H9 (cell line): ENCODE data around the gene FGF16. TPM values are rescaled to one million over a fixed set of nuclear protein-coding genes. Genes with fewer than 3 reads are reported as not detected.

Source experiments
- DNase-seq: peaks from one replicate; pipeline ENCODE4 v3.0.0-alpha.2; 2017
- H2AFZ ChIP-seq: one replicate; pipeline ENCODE4 v1.6.1; 2013; ENCODE audit warnings: mild to moderate bottlenecking, low read length, control low read depth, moderate library complexity
- H2AK5ac ChIP-seq: 2 replicates; pipeline ENCODE4 v1.6.1; 2013; ENCODE audit warnings: low read length, control low read depth, mixed read lengths; ENCODE audit not compliant: insufficient read length
- H2BK120ac ChIP-seq: one replicate; pipeline ENCODE4 v1.6.1; 2013; ENCODE audit warnings: low read depth, mild to moderate bottlenecking, low read length, control low read depth, inconsistent platforms; ENCODE audit not compliant: poor library complexity, severe bottlenecking
- H2BK12ac ChIP-seq: 2 replicates; pipeline ENCODE4 v1.6.1; 2013; ENCODE audit warnings: low read length, control low read depth, mixed read lengths, low read depth; ENCODE audit not compliant: insufficient read length
- H2BK15ac ChIP-seq: 2 replicates; pipeline ENCODE4 v1.6.1; 2013; ENCODE audit warnings: low read depth, low read length, control low read depth
- H2BK20ac ChIP-seq: one replicate; pipeline ENCODE4 v1.6.1; 2013; ENCODE audit warnings: low read depth, mild to moderate bottlenecking, low read length, control low read depth, inconsistent platforms; ENCODE audit not compliant: poor library complexity, severe bottlenecking
- H2BK5ac ChIP-seq: 2 replicates; pipeline ENCODE4 v1.6.1; 2013; ENCODE audit warnings: low read length, control low read depth, mixed read lengths; ENCODE audit not compliant: insufficient read length
- H3K14ac ChIP-seq: 2 replicates; pipeline ENCODE4 v1.6.1; 2013; ENCODE audit warnings: low read length, control low read depth; ENCODE audit not compliant: insufficient read depth
- H3K18ac ChIP-seq: 2 replicates; pipeline ENCODE4 v1.6.1; 2013; ENCODE audit warnings: low read depth, mild to moderate bottlenecking, mixed read lengths, low read length, control low read depth; ENCODE audit not compliant: insufficient read length
- H3K23ac ChIP-seq: 2 replicates; pipeline ENCODE4 v1.6.1; 2013; ENCODE audit warnings: low read length, control low read depth, mixed read lengths, low read depth; ENCODE audit not compliant: insufficient read length
- H3K23me2 ChIP-seq: 2 replicates; pipeline ENCODE4 v1.6.1; 2013; ENCODE audit warnings: low read depth, mild to moderate bottlenecking, mixed read lengths, low read length, control low read depth; ENCODE audit not compliant: insufficient read length, poor library complexity, severe bottlenecking
- H3K27ac ChIP-seq: 2 replicates; pipeline ENCODE4 v1.5.1; 2013; ENCODE audit warnings: low read length, control low read depth, mixed read lengths, low read depth; ENCODE audit not compliant: insufficient read length
- H3K27me3 ChIP-seq: 2 replicates; pipeline ENCODE4 v1.6.1; 2013; ENCODE audit warnings: low read length, control low read depth, inconsistent platforms; ENCODE audit not compliant: insufficient read depth
- H3K4ac ChIP-seq: 2 replicates; pipeline ENCODE4 v1.6.1; 2013; ENCODE audit warnings: low read depth, mild to moderate bottlenecking, control low read depth, inconsistent platforms, low read length, moderate library complexity
- H3K4me1 ChIP-seq: 2 replicates; pipeline ENCODE4 v1.6.1; 2013; ENCODE audit warnings: low read length, control low read depth, inconsistent platforms; ENCODE audit not compliant: insufficient read depth
- H3K4me2 ChIP-seq: 2 replicates; pipeline ENCODE4 v1.6.1; 2013; ENCODE audit warnings: low read length, control low read depth, mixed read lengths; ENCODE audit not compliant: insufficient read length, insufficient read depth
- H3K56ac ChIP-seq: 2 replicates; pipeline ENCODE4 v1.6.1; 2013; ENCODE audit warnings: low read depth, mild to moderate bottlenecking, mixed read lengths, low read length, control low read depth; ENCODE audit not compliant: insufficient read length
- H3K79me1 ChIP-seq: 2 replicates; pipeline ENCODE4 v1.6.1; 2013; ENCODE audit warnings: low read depth, mild to moderate bottlenecking, moderate library complexity, low read length, control low read depth, inconsistent platforms; ENCODE audit not compliant: insufficient read depth, poor library complexity, severe bottlenecking
- H3K79me2 ChIP-seq: 2 replicates; pipeline ENCODE4 v1.6.1; 2013; ENCODE audit warnings: low read length, control low read depth, inconsistent platforms; ENCODE audit not compliant: insufficient read depth
- H3K9ac ChIP-seq: 2 replicates; pipeline ENCODE4 v1.6.1; 2013; ENCODE audit warnings: low read length, control low read depth, mixed read lengths; ENCODE audit not compliant: insufficient read length; ENCODE audit errors: extremely low read depth
- H3K9me3 ChIP-seq: one replicate; pipeline ENCODE4 v1.6.1; 2013; ENCODE audit warnings: low read depth, low read length, inconsistent platforms; ENCODE audit not compliant: control insufficient read depth
- H3T11ph ChIP-seq: one replicate; pipeline ENCODE4 v1.6.1; 2013; ENCODE audit warnings: mild to moderate bottlenecking, low read length, control low read depth, inconsistent platforms
- H4K20me1 ChIP-seq: one replicate; pipeline ENCODE4 v1.6.1; 2013; ENCODE audit not compliant: control insufficient read depth, insufficient read length, insufficient read depth
- H4K5ac ChIP-seq: 2 replicates; pipeline ENCODE4 v1.6.1; 2013; ENCODE audit warnings: low read depth, mild to moderate bottlenecking, mixed read lengths, low read length, control low read depth; ENCODE audit not compliant: insufficient read length
- H4K8ac ChIP-seq: replicated peaks from 2 replicates; pipeline ENCODE4 v1.6.1; 2013; ENCODE audit warnings: low read length, control low read depth, mixed read lengths, low read depth; ENCODE audit not compliant: insufficient read length
- H4K91ac ChIP-seq: 2 replicates; pipeline ENCODE4 v1.6.1; 2013; ENCODE audit warnings: low read depth, mild to moderate bottlenecking, moderate library complexity, mixed read lengths, low read length, control low read depth; ENCODE audit not compliant: insufficient read length
- H3K27ac Mint-ChIP-seq, 3 experiments: 2 replicates in 2 of 3; 3 replicates in 1 of 3; pipeline ENCODE4 v1.8.0; 2020 to 2021; ENCODE audit warnings: mixed read lengths in 3 of 3, mild to moderate bottlenecking in 1 of 3, moderate library complexity in 1 of 3
- H3K27me3 Mint-ChIP-seq: 2 replicates; pipeline ENCODE4 v1.8.0; 2021; ENCODE audit warnings: low read depth, mild to moderate bottlenecking, moderate library complexity, mixed read lengths
- H3K36me3 Mint-ChIP-seq, 3 experiments: 2 replicates in 2 of 3; 3 replicates in 1 of 3; pipeline ENCODE4 v1.8.0; 2020 to 2021; ENCODE audit warnings: low read depth in 3 of 3, mixed read lengths in 3 of 3; ENCODE audit not compliant: insufficient read depth in 1 of 3
- H3K4me1 Mint-ChIP-seq, 2 experiments: 2 replicates each; pipeline ENCODE4 v1.8.0; 2020; ENCODE audit warnings: mixed read lengths in 2 of 2
- H3K4me3 Mint-ChIP-seq, 2 experiments: 2 replicates in 1 of 2; 3 replicates in 1 of 2; pipeline ENCODE4 v1.8.0; 2020 to 2021; ENCODE audit warnings: mild to moderate bottlenecking in 2 of 2, mixed read lengths in 2 of 2, moderate library complexity in 1 of 2
- H3K9me3 Mint-ChIP-seq, 2 experiments: 2 replicates in 1 of 2; 3 replicates in 1 of 2; pipeline ENCODE4 v1.8.0; 2020; ENCODE audit warnings: mild to moderate bottlenecking in 2 of 2, mixed read lengths in 2 of 2, moderate library complexity in 1 of 2
- CTCF ChIP-seq: fragments of 200-600 bp; sonication (generic); conservative IDR thresholded peaks from 3 replicates; pipeline ENCODE4 v1.8.0; 2021; ENCODE audit warnings: antibody characterized with exemption, mild to moderate bottlenecking
- WGBS: extraction: QIAGEN DNeasy Blood & Tissue Kit; methylation state at CpG from one replicate; pipeline ENCODE4 v1.1.7; 2013; ENCODE audit warnings: missing lambda C conversion rate, low lambda C conversion rate, mixed read lengths; ENCODE audit not compliant: insufficient read length; ENCODE audit errors: extremely low coverage; 5-methylcytosine and 5-hydroxymethylcytosine counted together
- total RNA-seq: library from RNA; stranded (reverse); gene quantifications from 2 replicates; pipeline ENCODE4 v1.2.1, GENCODE V29; 2021

The FGF16 gene
- total RNA-seq, 1 experiment from 2014 or later: 2.8 TPM

GRCh38 chrX:77433001-77433400 is 14.2 kb upstream of the FGF16 start:
- Histone ChIP-seq H2BK12ac (no peak overlapping the region), H3K18ac (no peak overlapping the region), H3K23me2 (no peaks in the 10 kb centered on the region), H3K9me3 (peaks cover 25% of the 10 kb centered on the region), H3T11ph (no peak overlapping the region), H4K91ac (no peak overlapping the region), H2AFZ (no peak overlapping the region), H3K27ac (no peak overlapping the region), H3K79me1 (no peaks in the 10 kb centered on the region), H2BK5ac (no peak overlapping the region), H3K14ac (no peak overlapping the region), H2BK120ac (no peak overlapping the region), H3K79me2 (no peaks in the 10 kb centered on the region), H3K23ac (no peak overlapping the region), H2BK15ac (no peak overlapping the region), H4K8ac (no peak overlapping the region), H2AK5ac (no peak overlapping the region), H3K56ac (no peak overlapping the region), H3K4ac (no peak overlapping the region), H3K27me3 (no peaks in the 10 kb centered on the region), H4K5ac (no peak overlapping the region), H3K4me2 (no peak overlapping the region), H3K4me1 (no peaks in the 10 kb centered on the region; the same call in 1 of the 2 replicates), H2BK20ac (no peak overlapping the region), H3K9ac (no peak overlapping the region), H4K20me1 (no peaks in the 10 kb centered on the region)
- Mint-ChIP-seq H3K4me3 (no peak overlapping the region), H3K4me1 (peaks cover 8 to 17% of the 10 kb centered on the region in 2 experiments), H3K27ac (no peak overlapping the region), H3K9me3 (peaks cover 65 to 66% of the 10 kb centered on the region in 2 experiments), H3K27me3 (no peaks in the 10 kb centered on the region; the same call in 1 of the 2 replicates), H3K36me3 (peaks cover 0 to 5% (median 0%) of the 10 kb centered on the region in 3 experiments; a peak in 2 of 7 replicates)
- TF ChIP-seq CTCF: no peak
- no peak for DNase-seq
- WGBS: no CpG with 5 or more reads among the region's 1 CpG
